Measurements from ENCODE around the gene NTF4. TPM values are rescaled to one million over a fixed set of nuclear protein-coding genes. Genes with fewer than 3 reads are reported as not detected.

The NTF4 gene
- total and polyA plus RNA-seq, 2 of the 4 experiments (the other 2 are of a cell fraction), result 0.09 to 0.18 TPM

GRCh38 chr19:49085868-49086232 is 21.2 kb upstream of the NTF4 start:
- H2BK120ac ChIP-seq (ENCODE audit: low read depth, low read length), result no peak overlapping the region
- TSS peak; percentile 41 for BruUV-seq (replicated peaks)
- H2AK9ac ChIP-seq (replicated peaks; ENCODE audit: low read depth, low read length, poor library complexity), result peak overlapping the region; percentile 84
- H3K4me1 ChIP-seq (ENCODE audit: control insufficient read depth, insufficient read depth, low read length), result peaks cover 6% of the 10 kb centered on the region
- H2BK5ac ChIP-seq (ENCODE audit: low read depth, low read length, poor library complexity, severe bottlenecking), result peak overlapping the region; percentile 42
- H3K36me3 ChIP-seq (ENCODE audit: control insufficient read depth, insufficient read depth, low read length), result peaks cover 26% of the 10 kb centered on the region
- peaks cover 11 to 37% of the 10 kb centered on the region in 2 experiments for H3K79me1 ChIP-seq (ENCODE audit: low read depth in 1 of 2, low read length in 2 of 2)
- H3K9me3 ChIP-seq (ENCODE audit: control insufficient read depth, insufficient read depth, low read length), result no peaks in the 10 kb centered on the region
- DNase-seq, result no peak
- H3K4ac ChIP-seq (ENCODE audit: low read depth, low read length), result peak overlapping the region; percentile 91
- peak overlapping the region; percentile 72 for H3K56ac ChIP-seq (ENCODE audit: extremely low read depth, insufficient read depth, low read length)
- H3K9ac ChIP-seq (ENCODE audit: low read depth, low read length), result peak overlapping the region; percentile 86
- peak overlapping the region; percentile 86 for H3K4me2 ChIP-seq (ENCODE audit: low read depth, low read length)
- in situ Hi-C loops (cut with MboI; ENCODE audit: low sequenced_read_pairs), result no loop called here
- H3K27ac ChIP-seq (ENCODE audit: insufficient read depth, low read length), result peak overlapping the region; percentile 89
- 0 out of 2 replicates have a peak overlapping the region, but pooled peaks have one; percentile 10 for H3K18ac ChIP-seq (ENCODE audit: low read depth, low read length)
- H2BK15ac ChIP-seq (ENCODE audit: low read depth, low read length), result no peak overlapping the region
- TF ChIP-seq BHLHE40 (IDR thresholded peaks at IDR 0.05; ENCODE audit: low read depth, low read length) (no peak), FOS (IDR thresholded peaks at IDR 0.05; ENCODE audit: low read depth, low read length) (no peak), RAD21 (IDR thresholded peaks at IDR 0.05; ENCODE audit: low read length) (no peak), ELK1 (IDR thresholded peaks at IDR 0.05; ENCODE audit: borderline replicate concordance, low read depth, low read length) (no peak), POLR2A (IDR thresholded peaks at IDR 0.05; ENCODE audit: low read depth, low read length) (no peak), RCOR1 (IDR thresholded peaks at IDR 0.05; ENCODE audit: insufficient replicate concordance, low read length) (no peak), CHD1 (IDR thresholded peaks at IDR 0.05; ENCODE audit: low read depth, low read length) (no peak), SMC3 (IDR thresholded peaks at IDR 0.05; ENCODE audit: low read depth, low read length) (no peak), NFE2L2 (IDR thresholded peaks at IDR 0.05; ENCODE audit: low read depth, low read length) (no peak), RFX5 (IDR thresholded peaks at IDR 0.05; ENCODE audit: low read depth, low read length) (no peak), MXI1 (IDR thresholded peaks at IDR 0.05; ENCODE audit: borderline replicate concordance, low read depth, low read length) (no peak), MAFK (IDR thresholded peaks at IDR 0.05; ENCODE audit: low read depth, low read length) (no peak), CEBPB (IDR thresholded peaks at IDR 0.05; ENCODE audit: low read depth, low read length) (no peak)
- TF ChIP-seq, protein P1, sequence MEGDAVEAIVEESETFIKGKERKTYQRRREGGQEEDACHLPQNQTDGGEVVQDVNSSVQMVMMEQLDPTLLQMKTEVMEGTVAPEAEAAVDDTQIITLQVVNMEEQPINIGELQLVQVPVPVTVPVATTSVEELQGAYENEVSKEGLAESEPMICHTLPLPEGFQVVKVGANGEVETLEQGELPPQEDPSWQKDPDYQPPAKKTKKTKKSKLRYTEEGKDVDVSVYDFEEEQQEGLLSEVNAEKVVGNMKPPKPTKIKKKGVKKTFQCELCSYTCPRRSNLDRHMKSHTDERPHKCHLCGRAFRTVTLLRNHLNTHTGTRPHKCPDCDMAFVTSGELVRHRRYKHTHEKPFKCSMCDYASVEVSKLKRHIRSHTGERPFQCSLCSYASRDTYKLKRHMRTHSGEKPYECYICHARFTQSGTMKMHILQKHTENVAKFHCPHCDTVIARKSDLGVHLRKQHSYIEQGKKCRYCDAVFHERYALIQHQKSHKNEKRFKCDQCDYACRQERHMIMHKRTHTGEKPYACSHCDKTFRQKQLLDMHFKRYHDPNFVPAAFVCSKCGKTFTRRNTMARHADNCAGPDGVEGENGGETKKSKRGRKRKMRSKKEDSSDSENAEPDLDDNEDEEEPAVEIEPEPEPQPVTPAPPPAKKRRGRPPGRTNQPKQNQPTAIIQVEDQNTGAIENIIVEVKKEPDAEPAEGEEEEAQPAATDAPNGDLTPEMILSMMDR (conservative IDR thresholded peaks at IDR 0.05; ENCODE audit: low read depth, low read length), result no peak
- TF ChIP-seq, protein P2, sequence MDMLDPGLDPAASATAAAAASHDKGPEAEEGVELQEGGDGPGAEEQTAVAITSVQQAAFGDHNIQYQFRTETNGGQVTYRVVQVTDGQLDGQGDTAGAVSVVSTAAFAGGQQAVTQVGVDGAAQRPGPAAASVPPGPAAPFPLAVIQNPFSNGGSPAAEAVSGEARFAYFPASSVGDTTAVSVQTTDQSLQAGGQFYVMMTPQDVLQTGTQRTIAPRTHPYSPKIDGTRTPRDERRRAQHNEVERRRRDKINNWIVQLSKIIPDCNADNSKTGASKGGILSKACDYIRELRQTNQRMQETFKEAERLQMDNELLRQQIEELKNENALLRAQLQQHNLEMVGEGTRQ (IDR thresholded peaks at IDR 0.05; ENCODE audit: low read depth, low read length), result no peak
- dilution Hi-C loops (cut with HindIII; ENCODE audit: low sequenced_read_pairs, unreplicated experiment), result no loop called here
- H3K14ac ChIP-seq (replicated peaks; ENCODE audit: low read depth, low read length), result peak overlapping the region; percentile 89
- H3K9me1 ChIP-seq (ENCODE audit: insufficient read depth, low read length), result 0 out of 2 replicates have a peak, but pooled peaks cover 2% of the 10 kb centered on the region
- peak overlapping the region; percentile 84; the same call in 1 of the 2 replicates for H4K91ac ChIP-seq (ENCODE audit: insufficient read depth, low read depth, low read length)
- no peaks in the 10 kb centered on the region for H3K27me3 ChIP-seq (ENCODE audit: control insufficient read depth, insufficient read depth, low read length)
- intact Hi-C loops (cut with micrococcal nuclease), result no loop called here
- H4K8ac ChIP-seq (ENCODE audit: low read depth in 2 of 2, low read length in 2 of 2), result peak overlapping the region; percentile 71 to 95; a peak in 3 of 4 replicates
- H2BK20ac ChIP-seq (ENCODE audit: low read depth, low read length), result no peak overlapping the region
- POLR2A ChIA-PET (ENCODE audit: unreplicated experiment), result no interaction called here
- no peak for ATAC-seq (ENCODE audit: low read depth)
- peak overlapping the region; percentile 74 for H3K23ac ChIP-seq (ENCODE audit: low read depth, low read length)
- WGBS, 2 experiments (ENCODE audit: extremely low coverage in 2 of 2, insufficient read length in 1 of 2), result 1% methylated on average over 14 of the region's 14 CpGs; no CpG with 5 or more reads in 1 of the 2 experiments
- H2AK5ac ChIP-seq (ENCODE audit: low read depth, low read length), result peak overlapping the region; percentile 57
- H4K20me1 ChIP-seq (ENCODE audit: insufficient read depth, low read length), result peaks cover 50% of the 10 kb centered on the region
- CTCF ChIA-PET, result no interaction called here
- H2AFZ ChIP-seq (replicated peaks; ENCODE audit: low read length, poor library complexity), result peak overlapping the region; percentile 88
- H4K5ac ChIP-seq (ENCODE audit: low read depth, low read length), result peak overlapping the region; percentile 19; the same call in 1 of the 2 replicates
- peak overlapping the region; percentile 69 for H3K4me3 ChIP-seq (ENCODE audit: insufficient read depth, low read depth, low read length)
